Loucy (cell line): ENCODE results near the gene NNMT.

Experiments
- CTCF ChIP-seq: fragments of 200-600 bp; sonication (generic); conservative IDR thresholded peaks from 2 replicates; pipeline ENCODE4 v1.5.1; 2014; ENCODE audit warnings: mild to moderate bottlenecking, antibody characterized with exemption, low read length
- EZH2phosphoT487 ChIP-seq: fragments of 200-600 bp; IDR thresholded peaks from 2 replicates; pipeline ENCODE4 v1.6.1; 2018; ENCODE audit warnings: antibody characterized with exemption, mild to moderate bottlenecking, moderate library complexity, borderline replicate concordance

GRCh38 chr11:114271316-114271715, 24.9 kb upstream of the NNMT start:
- TF ChIP-seq CTCF: no peak
- TF ChIP-seq EZH2phosphoT487: no peak
